GM12891 (cell line): Measurements from ENCODE around the gene BGLAP.

ENCODE experiments used
- PAX5 ChIP-seq: IDR thresholded peaks from 2 replicates; pipeline ENCODE4 v1.6.1; 2011; ENCODE audit warnings: low read length, moderate library complexity, mild to moderate bottlenecking; ENCODE audit not compliant: insufficient read depth, severe bottlenecking
- POLR2A ChIP-seq: IDR thresholded peaks from 2 replicates; pipeline ENCODE4 v1.6.1; 2011; ENCODE audit warnings: low read depth, low read length, control low read depth
- POLR2AphosphoS5 ChIP-seq: IDR thresholded peaks from 2 replicates; pipeline ENCODE4 v1.6.1; 2011; ENCODE audit warnings: low read depth, low read length, control low read depth
- TAF1 ChIP-seq: IDR thresholded peaks from 2 replicates; pipeline ENCODE4 v1.6.1; 2011; ENCODE audit warnings: low read depth, low read length, control low read depth

- TF ChIP-seq POLR2A: no peak
- TF ChIP-seq POLR2AphosphoS5: no peak
- TF ChIP-seq PAX5: no peak
- no peak for TF ChIP-seq TAF1
Observed at GRCh38 chr1:156258859-156259258, 16.9 kb downstream of the BGLAP start.
